Activated CD8-positive, alpha-beta T cell treated with anti-CD3 and anti-CD28 coated beads, Interleukin-2, amount 10 ng/mL, durations not matched to agents 7 days and 5 days (primary cell): ENCODE data around the gene PTPN1. TPM values are rescaled to one million over a fixed set of nuclear protein-coding genes. Genes with fewer than 3 reads are reported as not detected.
"Not testable (repeated sequence)": the region's sequence is repeated elsewhere in the genome, so short reads cannot be mapped to it uniquely, and the experiment has no call there.

Experiments used
- ATAC-seq: fragments of 150-1000 bp; cut with Tn5 transposase; one replicate; pipeline ENCODE4 v1.10.0; 2021; ENCODE audit warnings: moderate library complexity
- CTCF ChIA-PET: fragments of 350-600 bp; sonication (Branson Sonifier 250); formaldehyde crosslinking; loops from one replicate; lab custom pipeline; 2021; ENCODE audit warnings: antibody characterized with exemption; lab: Charles Lee
- POLR2A ChIA-PET: fragments of 350-600 bp; sonication (Branson Sonifier 250); formaldehyde crosslinking; loops from one replicate; lab custom pipeline; 2021; ENCODE audit warnings: antibody characterized with exemption; lab: Charles Lee
- DNase-seq: peaks from one replicate; pipeline ENCODE4 v3.0.0-alpha.2; 2020
- H3K27ac Mint-ChIP-seq: one replicate; pipeline ENCODE4 v1.8.0; 2021; ENCODE audit warnings: mild to moderate bottlenecking, mixed read lengths
- H3K27me3 Mint-ChIP-seq: one replicate; pipeline ENCODE4 v1.8.0; 2021; ENCODE audit warnings: low read depth, mixed read lengths
- H3K36me3 Mint-ChIP-seq: one replicate; pipeline ENCODE4 v1.8.0; 2021; ENCODE audit warnings: low read depth, mixed read lengths
- H3K4me1 Mint-ChIP-seq: one replicate; pipeline ENCODE4 v1.8.0; 2021; ENCODE audit warnings: low read depth, mixed read lengths
- H3K4me3 Mint-ChIP-seq: one replicate; pipeline ENCODE4 v1.8.0; 2021; ENCODE audit warnings: mild to moderate bottlenecking, mixed read lengths
- H3K9me3 Mint-ChIP-seq: one replicate; pipeline ENCODE4 v1.8.0; 2022; ENCODE audit warnings: mixed read lengths; ENCODE audit not compliant: insufficient read depth
- total RNA-seq, 2 experiments: library from RNA; stranded (reverse); gene quantifications; one replicate each; pipeline ENCODE4 v1.2.3, GENCODE V29; 2021

PTPN1 gene
- total RNA-seq, 2 experiments from 2014 or later, result 59.7 to 62.5 TPM

GRCh38 chr20:50501972-50502745 lies 8.0 kb upstream of the PTPN1 start:
- ChIA-PET POLR2A (interaction anchor here (3.1 kb wide), 1 partner anchor 9 kb away, joined by 13 read pairs; the partner anchor contains the start of gene PTPN1), CTCF (interaction anchor here (1.0 to 3.7 kb wide), 8 partner anchors 9 to 74 kb away, joined by 3 to 19 read pairs (median 6); no protein-coding TSS in a partner anchor)
- Mint-ChIP-seq H3K9me3 (no peaks in the 10 kb centered on the region), H3K27ac (no peak overlapping the region), H3K36me3 (no peaks in the 10 kb centered on the region), H3K27me3 (no peaks in the 10 kb centered on the region), H3K4me3 (no peak overlapping the region), H3K4me1 (peaks cover 11% of the 10 kb centered on the region)
- DNase-seq, result no peak
- ATAC-seq, result no peak

- H3K9me3 Mint-ChIP-seq, result no peaks in the 10 kb centered on the region
- H3K27ac Mint-ChIP-seq, result no peak overlapping the region
- H3K27me3 Mint-ChIP-seq, result no peaks in the 10 kb centered on the region
- CTCF ChIA-PET, result interaction anchor here (0.9 to 3.7 kb wide), 10 partner anchors 9 to 84 kb away, joined by 5 to 19 read pairs (median 10); no protein-coding TSS in a partner anchor
- DNase-seq (no peak), ATAC-seq (no peak)
- H3K36me3 Mint-ChIP-seq, result no peaks in the 10 kb centered on the region
- peaks cover 18% of the 10 kb centered on the region for H3K4me1 Mint-ChIP-seq
- POLR2A ChIA-PET, result no interaction called here
- no peak overlapping the region for H3K4me3 Mint-ChIP-seq
Measured at GRCh38 chr20:50504231-50504823, 5.9 kb upstream of the PTPN1 start.

GRCh38 chr20:50506270-50506579 lies 4.0 kb upstream of the PTPN1 start:
- ATAC-seq (no peak), DNase-seq (no peak)
- peaks cover 25% of the 10 kb centered on the region for H3K4me1 Mint-ChIP-seq
- no peak overlapping the region for H3K4me3 Mint-ChIP-seq
- H3K9me3 Mint-ChIP-seq, result no peaks in the 10 kb centered on the region
- peaks cover 6% of the 10 kb centered on the region for H3K36me3 Mint-ChIP-seq
- H3K27me3 Mint-ChIP-seq, result no peaks in the 10 kb centered on the region
- H3K27ac Mint-ChIP-seq, result no peak overlapping the region
- POLR2A ChIA-PET, result interaction anchor here (1.2 kb wide), 1 partner anchor 12 kb away, joined by 4 read pairs; no protein-coding TSS in a partner anchor
- CTCF ChIA-PET, result interaction anchor here (0.9 to 2.6 kb wide), 5 partner anchors 10 to 64 kb away, joined by 3 to 11 read pairs (median 8); no protein-coding TSS in a partner anchor

GRCh38 chr20:50507745-50508144 lies 2.4 kb upstream of the PTPN1 start:
- H3K27ac Mint-ChIP-seq, H3K9me3 Mint-ChIP-seq, DNase-seq, ATAC-seq, H3K27me3 Mint-ChIP-seq, H3K4me3 Mint-ChIP-seq: not testable (repeated sequence)
- ChIA-PET POLR2A (interaction anchor here (0.6 kb wide), 1 partner anchor 40 kb away, joined by 3 read pairs; no protein-coding TSS in a partner anchor), CTCF (interaction anchor here (1.7 to 10.9 kb wide), 2 partner anchors 20 to 66 kb away, joined by 10 to 158 read pairs; no protein-coding TSS in a partner anchor)
- peaks cover 14% of the 10 kb centered on the region for H3K36me3 Mint-ChIP-seq
- peaks cover 37% of the 10 kb centered on the region for H3K4me1 Mint-ChIP-seq

GRCh38 chr20:50508171-50508755 lies 1.9 kb upstream of the PTPN1 start:
- DNase-seq (no peak), ATAC-seq (no peak)
- CTCF ChIA-PET, result interaction anchor here (1.0 to 10.9 kb wide), 3 partner anchors 25 to 66 kb away, joined by 4 to 158 read pairs (median 5); no protein-coding TSS in a partner anchor
- Mint-ChIP-seq H3K27me3 (no peaks in the 10 kb centered on the region), H3K4me3 (peak overlapping the region; percentile 1), H3K9me3 (no peaks in the 10 kb centered on the region), H3K36me3 (peaks cover 17% of the 10 kb centered on the region), H3K4me1 (peaks cover 42% of the 10 kb centered on the region), H3K27ac (no peak overlapping the region)
- POLR2A ChIA-PET, result interaction anchor here (0.6 kb wide), 1 partner anchor 40 kb away, joined by 3 read pairs; no protein-coding TSS in a partner anchor

GRCh38 chr20:50510706-50511542 lies 741 bp downstream of the PTPN1 start:
- POLR2A ChIA-PET, result interaction anchor here (0.9 to 2.7 kb wide), 12 partner anchors 9 to 527 kb away, joined by 3 to 33 read pairs (median 4); no protein-coding TSS in a partner anchor
- Mint-ChIP-seq H3K4me1 (peaks cover 59% of the 10 kb centered on the region), H3K4me3 (peak overlapping the region; percentile 96), H3K27ac (peak overlapping the region; percentile 93), H3K36me3 (peaks cover 35% of the 10 kb centered on the region), H3K9me3 (no peaks in the 10 kb centered on the region), H3K27me3 (no peaks in the 10 kb centered on the region)
- CTCF ChIA-PET, result interaction anchor here (0.7 to 10.9 kb wide), 18 partner anchors 10 to 320 kb away, joined by 3 to 158 read pairs (median 4); partner anchors contain the start of gene CEBPB
- ATAC-seq, result peak; percentile 7
- DNase-seq, result peak; percentile 33

GRCh38 chr20:50512323-50512722 lies 2.1 kb downstream of the PTPN1 start:
- Mint-ChIP-seq H3K27me3 (no peaks in the 10 kb centered on the region), H3K9me3 (no peaks in the 10 kb centered on the region), H3K4me3 (peak overlapping the region; percentile 96), H3K4me1 (peaks cover 72% of the 10 kb centered on the region), H3K27ac (peak overlapping the region; percentile 74), H3K36me3 (peaks cover 42% of the 10 kb centered on the region)
- ATAC-seq, result no peak
- ChIA-PET CTCF (interaction anchor here (0.7 to 10.9 kb wide), 12 partner anchors 8 to 76 kb away, joined by 3 to 158 read pairs (median 6); no protein-coding TSS in a partner anchor), POLR2A (interaction anchor here (1.0 to 2.7 kb wide), 4 partner anchors 8 to 58 kb away, joined by 3 to 33 read pairs (median 7); no protein-coding TSS in a partner anchor)
- no peak for DNase-seq

GRCh38 chr20:50513169-50514034 lies 3.2 kb downstream of the PTPN1 start:
- H3K9me3 Mint-ChIP-seq, result no peaks in the 10 kb centered on the region
- peak overlapping the region; percentile 96 for H3K4me3 Mint-ChIP-seq
- peaks cover 82% of the 10 kb centered on the region for H3K4me1 Mint-ChIP-seq
- ChIA-PET POLR2A (interaction anchor here (0.7 to 2.6 kb wide), 6 partner anchors 26 to 445 kb away, joined by 3 to 10 read pairs (median 3); partner anchors contain the start of gene DPM1), CTCF (interaction anchor here (0.6 to 10.9 kb wide), 15 partner anchors 8 to 442 kb away, joined by 3 to 158 read pairs (median 6); no protein-coding TSS in a partner anchor)
- no peak for ATAC-seq
- peak overlapping the region; percentile 70 for H3K27ac Mint-ChIP-seq
- peaks cover 49% of the 10 kb centered on the region for H3K36me3 Mint-ChIP-seq
- DNase-seq, result no peak
- H3K27me3 Mint-ChIP-seq, result no peaks in the 10 kb centered on the region

- H3K9me3 Mint-ChIP-seq, result no peaks in the 10 kb centered on the region
- no peak for ATAC-seq
- ChIA-PET CTCF (interaction anchor here (0.6 to 10.9 kb wide), 11 partner anchors 7 to 408 kb away, joined by 3 to 158 read pairs (median 8); no protein-coding TSS in a partner anchor), POLR2A (interaction anchor here (0.7 to 2.6 kb wide), 5 partner anchors 27 to 444 kb away, joined by 3 to 10 read pairs (median 3); partner anchors contain the start of gene DPM1)
- H3K4me3 Mint-ChIP-seq, result peak overlapping the region; percentile 96
- DNase-seq, result no peak
- peaks cover 52% of the 10 kb centered on the region for H3K36me3 Mint-ChIP-seq
- H3K4me1 Mint-ChIP-seq, result peaks cover 83% of the 10 kb centered on the region
- peak overlapping the region; percentile 70 for H3K27ac Mint-ChIP-seq
- H3K27me3 Mint-ChIP-seq, result no peaks in the 10 kb centered on the region
Measured at GRCh38 chr20:50514035-50514337, 3.8 kb downstream of the PTPN1 start.

- H3K9me3 Mint-ChIP-seq, result no peaks in the 10 kb centered on the region
- H3K4me1 Mint-ChIP-seq, result peaks cover 85% of the 10 kb centered on the region
- ChIA-PET POLR2A (interaction anchor here (0.9 to 2.6 kb wide), 2 partner anchors 55 kb away, joined by 3 to 10 read pairs; no protein-coding TSS in a partner anchor), CTCF (interaction anchor here (0.6 to 10.9 kb wide), 8 partner anchors 9 to 409 kb away, joined by 3 to 158 read pairs (median 12); no protein-coding TSS in a partner anchor)
- no peaks in the 10 kb centered on the region for H3K27me3 Mint-ChIP-seq
- H3K36me3 Mint-ChIP-seq, result peaks cover 58% of the 10 kb centered on the region
- DNase-seq (no peak), ATAC-seq (no peak)
- H3K4me3 Mint-ChIP-seq, result peak overlapping the region; percentile 18
- H3K27ac Mint-ChIP-seq, result peak overlapping the region; percentile 70
Measured at GRCh38 chr20:50514750-50515149, 4.6 kb downstream of the PTPN1 start.
